Tibial nerve (tissue), 4 donors: Measurements from ENCODE around the gene ZDHHC5.

Source experiments
- EP300 ChIP-seq, 2 donors: sonication (generic); formaldehyde crosslinking; IDR thresholded peaks; one replicate each; pipeline ENCODE4 v1.6.1; 2017; ENCODE audit warnings: antibody characterized with exemption in 2 of 2, mild to moderate bottlenecking in 1 of 2
- POLR2A ChIP-seq, 2 donors: fragments of 450-650 bp; IDR thresholded peaks; one replicate each; pipeline ENCODE4 v1.6.1; 2017; ENCODE audit warnings: antibody characterized with exemption in 2 of 2, mild to moderate bottlenecking in 2 of 2, moderate library complexity in 2 of 2
- TF ChIP-seq, protein P1 (sequence below), 5 experiments: fragments of 200-600 bp in 3 of 5; fragments of 450-650 bp in 2 of 5; sonication (generic) in 3 of 5; IDR thresholded peaks; one replicate each; pipeline ENCODE4 v1.5.1; 2016 to 2019; ENCODE audit warnings: antibody characterized with exemption in 5 of 5, mild to moderate bottlenecking in 3 of 5, moderate library complexity in 2 of 5

GRCh38 chr11:57647960-57648800 is 19.7 kb upstream of the ZDHHC5 start:
- TF ChIP-seq POLR2A (IDR thresholded peaks at IDR 0.05) (no peak), EP300 (IDR thresholded peaks at IDR 0.05) (no peak)
- TF ChIP-seq, protein P1, sequence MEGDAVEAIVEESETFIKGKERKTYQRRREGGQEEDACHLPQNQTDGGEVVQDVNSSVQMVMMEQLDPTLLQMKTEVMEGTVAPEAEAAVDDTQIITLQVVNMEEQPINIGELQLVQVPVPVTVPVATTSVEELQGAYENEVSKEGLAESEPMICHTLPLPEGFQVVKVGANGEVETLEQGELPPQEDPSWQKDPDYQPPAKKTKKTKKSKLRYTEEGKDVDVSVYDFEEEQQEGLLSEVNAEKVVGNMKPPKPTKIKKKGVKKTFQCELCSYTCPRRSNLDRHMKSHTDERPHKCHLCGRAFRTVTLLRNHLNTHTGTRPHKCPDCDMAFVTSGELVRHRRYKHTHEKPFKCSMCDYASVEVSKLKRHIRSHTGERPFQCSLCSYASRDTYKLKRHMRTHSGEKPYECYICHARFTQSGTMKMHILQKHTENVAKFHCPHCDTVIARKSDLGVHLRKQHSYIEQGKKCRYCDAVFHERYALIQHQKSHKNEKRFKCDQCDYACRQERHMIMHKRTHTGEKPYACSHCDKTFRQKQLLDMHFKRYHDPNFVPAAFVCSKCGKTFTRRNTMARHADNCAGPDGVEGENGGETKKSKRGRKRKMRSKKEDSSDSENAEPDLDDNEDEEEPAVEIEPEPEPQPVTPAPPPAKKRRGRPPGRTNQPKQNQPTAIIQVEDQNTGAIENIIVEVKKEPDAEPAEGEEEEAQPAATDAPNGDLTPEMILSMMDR (IDR thresholded peaks at IDR 0.05), result no peak
